SK-N-SH (cell line): ENCODE measurements around the gene EHD3.

Experiments
- JUND ChIP-seq: IDR thresholded peaks from 2 replicates; pipeline ENCODE4 v1.4.0; 2012
- POLR2AphosphoS5 ChIP-seq: IDR thresholded peaks from 2 replicates; pipeline ENCODE4 v1.6.1; 2012; ENCODE audit warnings: low read depth, low read length
- RAD21 ChIP-seq: IDR thresholded peaks from 2 replicates; pipeline ENCODE4 v1.6.1; 2012; ENCODE audit warnings: mild to moderate bottlenecking, low read length
- RFX5 ChIP-seq: IDR thresholded peaks from 2 replicates; pipeline ENCODE4 v1.6.1; 2012; ENCODE audit warnings: mild to moderate bottlenecking, improper control_type of control experiment, low read length
- RXRA ChIP-seq: IDR thresholded peaks from 2 replicates; pipeline ENCODE4 v1.4.0; 2012; ENCODE audit warnings: low read depth, mild to moderate bottlenecking, borderline replicate concordance
- SMC3 ChIP-seq: IDR thresholded peaks from 2 replicates; pipeline ENCODE4 v1.6.1; 2012; ENCODE audit warnings: low read depth, low read length, improper control_type of control experiment
- YY1 ChIP-seq: IDR thresholded peaks from 2 replicates; pipeline ENCODE4 v1.4.0; 2012; ENCODE audit warnings: low read depth, mild to moderate bottlenecking
- TF ChIP-seq, protein P1 (sequence below): fragments of 200-600 bp; sonication (generic); IDR thresholded peaks from 2 replicates; pipeline ENCODE4 v1.6.1; 2017; ENCODE audit warnings: antibody characterized with exemption, mild to moderate bottlenecking, moderate library complexity
- TF ChIP-seq, protein P2 (sequence below): fragments of 150-350 bp; IDR thresholded peaks from 2 replicates; pipeline ENCODE4 v1.6.1; 2016; ENCODE audit warnings: mild to moderate bottlenecking, low read depth, low read length
- TF ChIP-seq, protein P3 (sequence below): IDR thresholded peaks from 2 replicates; pipeline ENCODE4 v1.4.0; 2012; ENCODE audit warnings: low read depth, borderline replicate concordance

DNA sequence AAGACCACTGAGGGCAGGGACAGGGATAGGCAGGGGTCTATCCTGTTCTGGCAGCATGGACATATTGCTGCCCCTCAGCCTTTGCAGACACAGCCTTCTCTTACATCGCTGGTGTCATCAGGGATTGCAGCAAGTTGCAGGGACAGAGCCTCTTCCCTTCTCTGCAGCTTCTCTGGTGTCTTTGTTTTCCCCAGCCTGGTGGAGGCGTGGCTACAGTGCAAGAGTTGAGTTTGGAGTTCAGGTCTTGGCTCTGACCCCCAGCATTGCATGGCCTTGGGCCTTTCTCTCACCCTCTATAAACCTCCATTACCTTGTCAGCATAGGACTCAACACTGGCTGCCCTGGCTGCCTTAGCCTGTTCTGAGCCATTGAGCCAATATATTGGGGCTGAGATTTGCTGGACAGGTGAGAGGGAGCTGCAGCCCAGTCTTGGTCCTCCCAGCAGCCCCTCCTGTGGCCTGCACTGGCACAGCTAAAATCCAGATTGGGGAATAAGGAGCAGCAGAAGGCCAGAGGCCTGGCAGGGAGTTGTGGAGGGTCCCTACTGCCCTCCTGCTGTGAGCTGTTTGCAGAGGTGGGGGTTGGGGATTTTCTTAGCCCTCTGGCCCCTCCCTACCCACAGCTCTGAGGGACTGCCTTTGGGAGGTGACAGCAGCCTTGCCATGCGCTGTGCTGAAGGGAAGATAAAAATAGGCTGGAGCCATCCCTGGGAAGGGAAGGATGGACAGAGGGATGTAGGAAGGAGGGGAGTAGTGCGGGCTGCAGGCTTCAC lies 22.8 kb downstream of the EHD3 start:
- TF ChIP-seq JUND (no peak), POLR2AphosphoS5 (no peak), RFX5 (no peak), SMC3 (no peak), YY1 (no peak), RXRA (no peak), RAD21 (no peak)
- TF ChIP-seq, protein P1, sequence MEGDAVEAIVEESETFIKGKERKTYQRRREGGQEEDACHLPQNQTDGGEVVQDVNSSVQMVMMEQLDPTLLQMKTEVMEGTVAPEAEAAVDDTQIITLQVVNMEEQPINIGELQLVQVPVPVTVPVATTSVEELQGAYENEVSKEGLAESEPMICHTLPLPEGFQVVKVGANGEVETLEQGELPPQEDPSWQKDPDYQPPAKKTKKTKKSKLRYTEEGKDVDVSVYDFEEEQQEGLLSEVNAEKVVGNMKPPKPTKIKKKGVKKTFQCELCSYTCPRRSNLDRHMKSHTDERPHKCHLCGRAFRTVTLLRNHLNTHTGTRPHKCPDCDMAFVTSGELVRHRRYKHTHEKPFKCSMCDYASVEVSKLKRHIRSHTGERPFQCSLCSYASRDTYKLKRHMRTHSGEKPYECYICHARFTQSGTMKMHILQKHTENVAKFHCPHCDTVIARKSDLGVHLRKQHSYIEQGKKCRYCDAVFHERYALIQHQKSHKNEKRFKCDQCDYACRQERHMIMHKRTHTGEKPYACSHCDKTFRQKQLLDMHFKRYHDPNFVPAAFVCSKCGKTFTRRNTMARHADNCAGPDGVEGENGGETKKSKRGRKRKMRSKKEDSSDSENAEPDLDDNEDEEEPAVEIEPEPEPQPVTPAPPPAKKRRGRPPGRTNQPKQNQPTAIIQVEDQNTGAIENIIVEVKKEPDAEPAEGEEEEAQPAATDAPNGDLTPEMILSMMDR = no peak
- TF ChIP-seq, protein P2, sequence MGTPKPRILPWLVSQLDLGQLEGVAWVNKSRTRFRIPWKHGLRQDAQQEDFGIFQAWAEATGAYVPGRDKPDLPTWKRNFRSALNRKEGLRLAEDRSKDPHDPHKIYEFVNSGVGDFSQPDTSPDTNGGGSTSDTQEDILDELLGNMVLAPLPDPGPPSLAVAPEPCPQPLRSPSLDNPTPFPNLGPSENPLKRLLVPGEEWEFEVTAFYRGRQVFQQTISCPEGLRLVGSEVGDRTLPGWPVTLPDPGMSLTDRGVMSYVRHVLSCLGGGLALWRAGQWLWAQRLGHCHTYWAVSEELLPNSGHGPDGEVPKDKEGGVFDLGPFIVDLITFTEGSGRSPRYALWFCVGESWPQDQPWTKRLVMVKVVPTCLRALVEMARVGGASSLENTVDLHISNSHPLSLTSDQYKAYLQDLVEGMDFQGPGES = no peak
- TF ChIP-seq, protein P3, sequence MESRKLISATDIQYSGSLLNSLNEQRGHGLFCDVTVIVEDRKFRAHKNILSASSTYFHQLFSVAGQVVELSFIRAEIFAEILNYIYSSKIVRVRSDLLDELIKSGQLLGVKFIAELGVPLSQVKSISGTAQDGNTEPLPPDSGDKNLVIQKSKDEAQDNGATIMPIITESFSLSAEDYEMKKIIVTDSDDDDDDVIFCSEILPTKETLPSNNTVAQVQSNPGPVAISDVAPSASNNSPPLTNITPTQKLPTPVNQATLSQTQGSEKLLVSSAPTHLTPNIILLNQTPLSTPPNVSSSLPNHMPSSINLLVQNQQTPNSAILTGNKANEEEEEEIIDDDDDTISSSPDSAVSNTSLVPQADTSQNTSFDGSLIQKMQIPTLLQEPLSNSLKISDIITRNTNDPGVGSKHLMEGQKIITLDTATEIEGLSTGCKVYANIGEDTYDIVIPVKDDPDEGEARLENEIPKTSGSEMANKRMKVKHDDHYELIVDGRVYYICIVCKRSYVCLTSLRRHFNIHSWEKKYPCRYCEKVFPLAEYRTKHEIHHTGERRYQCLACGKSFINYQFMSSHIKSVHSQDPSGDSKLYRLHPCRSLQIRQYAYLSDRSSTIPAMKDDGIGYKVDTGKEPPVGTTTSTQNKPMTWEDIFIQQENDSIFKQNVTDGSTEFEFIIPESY = no peak
